GM11168 (cell line): ENCODE measurements around the gene ECPAS.
"Not testable (repeated sequence)": the region's sequence is repeated elsewhere in the genome, so short reads cannot be mapped to it uniquely, and the experiment has no call there.

Experiments
- in situ Hi-C: fragments of 300-500 bp; cut with MboI; formaldehyde crosslinking; loops from one replicate; pipeline ENCODE4 v1.12.0; 2022; ENCODE audit warnings: low sequenced_read_pairs; ENCODE audit not compliant: unreplicated experiment

Gene ECPAS

DNA sequence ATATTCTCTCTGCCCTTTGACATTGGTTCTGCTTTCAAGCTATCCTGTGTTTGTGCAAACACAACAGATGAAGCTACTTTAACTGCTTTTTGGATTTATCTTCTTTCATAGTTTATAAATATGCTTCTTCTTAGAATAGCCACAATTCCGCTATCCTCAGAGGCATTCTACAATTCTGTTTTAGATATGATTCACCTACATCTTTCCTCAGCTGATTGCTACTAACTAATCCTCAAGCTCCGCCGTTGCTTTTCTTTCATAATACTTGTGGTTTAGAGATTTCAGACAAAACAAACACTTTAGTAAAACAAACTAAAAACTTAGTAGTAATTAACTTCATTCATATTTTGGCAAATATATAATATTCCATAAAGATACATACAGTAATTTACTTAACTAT, 52.5 kb downstream of the ECPAS start:
- in situ Hi-C loops, result no loop called here

DNA sequence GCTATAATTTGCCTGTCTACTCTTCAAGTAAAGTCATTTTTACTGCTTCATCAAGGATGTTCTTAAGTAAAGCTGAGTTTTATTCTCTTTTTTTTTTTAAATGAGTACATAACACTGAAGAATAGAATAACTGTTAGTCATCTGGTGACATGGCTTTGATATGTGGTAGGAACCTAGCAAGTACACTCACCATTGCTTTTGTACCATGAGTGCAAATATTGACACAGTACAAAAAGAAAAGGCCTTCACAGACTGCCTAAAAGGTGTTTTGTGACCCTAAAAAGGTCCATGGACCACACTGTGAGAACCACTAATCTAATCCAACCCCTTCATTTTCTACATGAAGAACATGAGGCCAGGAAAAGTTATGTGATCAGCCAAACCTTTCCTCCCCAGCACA, 55.0 kb downstream of the ECPAS start:
- in situ Hi-C loops, result no loop called here

DNA sequence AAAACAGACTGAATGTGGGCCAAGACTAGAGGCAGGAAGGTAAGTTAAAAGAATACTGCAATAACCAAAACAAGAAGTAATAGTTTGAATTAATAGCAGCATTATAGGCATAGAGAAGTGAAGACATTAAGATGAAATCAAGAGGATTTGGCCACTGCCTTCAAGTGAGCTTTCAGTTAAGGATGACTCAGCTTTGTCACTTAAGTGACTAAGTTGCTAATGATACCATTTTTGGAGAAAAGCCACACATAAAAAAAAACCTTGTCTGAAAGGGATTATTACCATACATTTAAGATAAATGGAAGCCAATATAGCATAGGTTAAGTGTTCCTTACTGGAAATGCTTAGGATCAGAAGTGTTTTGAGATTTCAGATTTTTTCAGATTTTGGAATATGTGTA, 57.0 kb downstream of the ECPAS start:
- in situ Hi-C loops, result no loop called here

DNA sequence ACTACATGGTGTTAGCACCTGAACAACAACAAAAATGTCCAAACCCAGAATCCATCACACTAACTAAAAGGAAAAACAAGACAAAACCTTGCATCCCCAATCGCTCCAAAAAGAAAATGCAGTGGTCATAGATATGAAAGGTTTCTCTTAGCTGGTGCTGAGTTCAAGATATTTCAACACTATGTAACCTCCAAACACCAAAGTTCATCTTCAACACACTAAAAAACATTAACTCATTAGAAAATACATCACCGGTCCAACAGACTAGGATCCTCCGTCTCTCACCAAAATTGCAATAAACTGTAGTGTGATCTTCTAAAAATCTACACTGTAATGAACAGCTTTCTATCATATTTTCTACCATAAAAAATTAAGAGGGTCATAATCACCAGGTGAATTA, 60.8 kb downstream of the ECPAS start:
- in situ Hi-C loops, result no loop called here

DNA sequence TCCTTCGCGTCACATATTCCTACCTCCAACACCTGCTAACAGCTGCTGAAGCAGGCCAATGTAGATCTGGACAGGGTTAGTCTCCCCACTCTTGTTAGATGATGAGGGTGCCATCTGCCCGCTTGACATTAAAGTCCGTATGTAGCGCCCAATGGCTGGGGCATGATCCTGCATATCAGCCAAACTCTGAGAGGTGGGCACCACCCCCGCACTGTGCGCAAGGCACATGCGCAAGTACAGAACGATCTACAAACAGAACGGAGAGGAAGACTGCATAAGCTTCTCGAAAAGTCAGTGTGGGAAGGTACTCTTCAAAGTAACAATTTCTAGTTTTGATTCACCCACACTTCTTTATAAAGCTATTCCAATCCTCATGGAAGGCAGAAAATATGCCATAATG, 69.8 kb downstream of the ECPAS start:
- in situ Hi-C loops, result no loop called here

DNA sequence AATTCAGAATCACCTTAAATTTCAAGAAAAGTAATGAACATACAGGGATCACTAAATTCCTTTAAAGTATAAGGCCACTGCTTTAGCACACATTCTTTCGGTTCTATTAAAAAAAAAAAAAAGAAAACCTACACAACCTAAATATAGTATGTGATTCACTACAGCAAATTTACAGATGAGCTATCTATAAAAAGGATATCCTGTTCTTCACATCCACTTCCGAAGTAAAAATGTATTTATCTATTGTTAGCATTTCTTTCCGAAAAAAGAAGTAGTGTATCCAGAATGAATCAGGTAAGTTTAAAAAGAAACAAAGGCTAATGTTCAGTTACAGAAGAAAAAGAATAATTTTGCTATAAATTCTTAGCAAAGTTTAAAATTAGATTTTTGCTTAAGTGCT, 70.2 kb downstream of the ECPAS start:
- in situ Hi-C loops, result no loop called here

DNA sequence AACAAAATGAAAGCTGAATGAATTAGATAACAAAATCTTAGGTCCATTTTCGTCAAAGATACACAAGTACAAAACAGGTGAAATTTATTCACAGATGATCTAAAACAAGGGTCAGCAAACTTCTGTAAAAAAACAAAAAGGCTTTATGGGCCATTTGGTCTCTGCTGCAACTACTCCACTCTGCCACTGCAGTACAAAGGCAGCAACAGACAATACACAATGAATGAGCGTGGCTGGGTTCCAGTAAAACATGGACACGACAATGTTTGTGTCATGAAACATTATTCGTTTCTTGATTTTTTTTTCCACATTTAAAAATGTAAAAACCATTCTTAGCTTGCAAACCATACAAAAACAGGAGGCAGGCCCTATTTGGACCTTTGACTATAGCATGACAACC, 71.9 kb downstream of the ECPAS start:
- in situ Hi-C loops, result no loop called here

DNA sequence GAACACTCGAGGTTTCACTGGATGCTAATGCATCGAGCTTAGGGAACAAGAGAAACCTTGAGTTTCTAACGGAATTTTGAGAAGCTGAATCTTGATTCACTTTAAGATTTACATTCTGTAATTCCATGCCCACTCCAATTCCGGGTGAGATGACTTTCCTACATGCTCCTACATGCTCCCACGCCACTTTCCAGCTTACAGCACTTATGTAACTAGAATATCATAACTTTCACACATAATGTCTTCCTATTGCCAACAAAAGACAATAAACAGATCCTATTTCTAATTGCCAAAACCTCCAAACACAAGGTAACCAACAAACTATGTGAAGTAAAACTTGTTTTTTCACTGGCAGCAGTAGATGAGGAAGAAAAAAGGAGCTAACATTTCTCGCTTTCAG, 72.9 kb downstream of the ECPAS start:
- in situ Hi-C loops, result no loop called here

DNA sequence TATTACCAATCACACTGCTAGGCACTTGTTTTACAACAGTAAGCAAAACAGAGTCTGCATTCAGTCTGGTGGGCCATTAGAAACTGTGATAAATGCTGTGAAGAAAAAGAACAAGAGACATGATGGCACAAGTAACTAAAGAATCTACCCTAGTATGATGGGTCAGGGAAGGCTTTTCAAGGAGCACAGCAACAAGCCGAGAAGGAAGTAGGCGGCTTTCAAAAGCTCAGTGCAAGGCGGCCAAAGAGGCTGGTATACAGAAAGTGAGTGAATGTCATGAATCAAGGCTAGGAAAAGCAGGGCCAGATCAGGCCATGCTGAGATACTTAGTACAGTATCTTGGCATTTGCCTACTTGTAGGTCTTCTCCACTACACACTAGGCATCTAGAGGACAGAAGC, 76.4 kb downstream of the ECPAS start:
- in situ Hi-C loops, result no loop called here

DNA sequence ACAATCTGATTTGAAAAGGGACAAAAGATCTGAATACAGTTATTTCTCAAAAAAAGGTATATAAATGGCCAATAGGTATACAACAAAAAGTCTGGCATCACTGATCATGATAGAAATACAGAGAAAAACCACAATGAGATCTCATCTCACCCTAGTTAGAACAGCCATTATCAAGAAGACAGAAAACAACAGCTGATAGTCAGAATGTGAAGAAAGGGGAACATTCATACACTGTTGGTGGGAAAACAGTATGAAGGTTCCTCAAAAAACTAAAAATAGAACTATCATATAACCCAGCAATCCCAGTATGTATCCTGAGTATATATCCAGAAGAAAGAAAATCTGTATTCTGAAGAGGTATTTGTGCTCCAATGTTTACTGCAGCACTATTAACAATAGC, 78.5 kb downstream of the ECPAS start:
- in situ Hi-C loops, result no loop called here

DNA sequence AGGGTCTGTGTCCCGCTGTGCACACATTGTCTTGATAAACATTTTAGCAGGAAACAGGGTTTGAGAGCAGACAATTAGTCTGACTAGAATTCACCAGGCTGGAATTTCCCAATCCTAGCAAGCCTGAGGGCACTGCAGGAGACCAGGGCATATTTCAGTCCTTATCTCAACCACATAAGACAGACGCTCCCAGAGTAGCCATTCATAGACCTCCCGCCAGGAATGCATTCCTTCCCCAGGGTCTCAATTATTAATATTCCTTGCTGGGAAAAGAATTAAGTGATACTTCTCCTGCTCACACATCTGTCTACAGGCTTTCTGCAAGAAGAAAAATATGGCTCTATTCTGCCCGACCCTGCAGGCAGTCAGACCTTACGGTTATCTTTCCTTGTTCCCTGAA, 82.7 kb downstream of the ECPAS start:
- in situ Hi-C loops, result not testable (repeated sequence)

DNA sequence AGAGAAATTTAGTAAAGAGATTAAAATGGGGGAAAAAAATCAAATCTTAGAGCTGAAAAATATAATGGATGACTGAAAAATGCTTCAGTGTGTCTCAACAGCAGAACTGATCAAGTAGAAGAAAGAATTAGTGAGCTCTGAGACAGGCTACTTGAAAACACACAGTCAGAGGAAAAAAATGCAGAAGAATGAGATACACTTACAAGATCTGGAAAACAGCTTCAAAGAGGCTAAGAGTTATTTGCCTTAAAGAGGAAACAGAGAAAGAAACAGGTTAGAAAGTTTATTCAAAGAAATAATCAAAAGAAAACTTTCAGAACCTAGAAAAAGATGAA, 83.7 kb downstream of the ECPAS start:
- in situ Hi-C loops, result no loop called here

DNA sequence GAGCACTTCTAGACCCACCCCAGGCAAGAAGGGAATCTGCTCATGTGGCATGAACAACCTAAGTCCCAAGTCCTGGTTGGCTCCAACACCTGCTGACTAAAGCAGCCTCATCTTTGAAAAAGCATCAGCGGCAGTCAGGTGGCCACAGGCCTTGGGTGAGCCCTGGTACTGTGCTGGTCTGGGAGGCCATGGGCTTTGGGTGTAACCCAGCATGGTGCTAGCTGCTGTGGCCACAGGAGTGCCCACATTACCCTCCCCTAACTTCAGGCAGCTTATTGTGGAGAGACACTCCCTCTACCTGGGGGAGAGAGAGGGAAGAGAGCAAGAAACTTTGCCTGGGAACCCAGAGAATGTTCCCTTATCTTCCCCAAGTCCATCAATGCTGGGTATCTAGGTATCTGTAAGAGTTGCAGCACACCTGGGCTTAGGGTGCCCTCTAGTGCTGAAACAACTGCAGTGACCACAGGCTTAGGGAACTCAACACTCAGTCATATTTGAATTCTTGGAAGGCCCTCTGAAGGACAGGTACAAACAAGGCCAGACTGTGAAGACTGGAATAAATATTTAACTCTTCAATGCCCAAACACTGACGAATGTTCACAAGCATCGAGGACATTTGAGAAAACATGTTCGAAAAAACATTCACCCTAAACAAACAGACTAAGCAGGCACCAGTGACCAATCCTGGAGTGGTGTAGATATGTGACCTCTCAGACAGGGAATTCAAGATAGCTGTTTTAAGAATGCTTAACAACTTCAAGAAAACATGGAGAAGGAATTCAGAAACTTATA, 84.2 kb downstream of the ECPAS start:
- in situ Hi-C loops, result no loop called here

DNA sequence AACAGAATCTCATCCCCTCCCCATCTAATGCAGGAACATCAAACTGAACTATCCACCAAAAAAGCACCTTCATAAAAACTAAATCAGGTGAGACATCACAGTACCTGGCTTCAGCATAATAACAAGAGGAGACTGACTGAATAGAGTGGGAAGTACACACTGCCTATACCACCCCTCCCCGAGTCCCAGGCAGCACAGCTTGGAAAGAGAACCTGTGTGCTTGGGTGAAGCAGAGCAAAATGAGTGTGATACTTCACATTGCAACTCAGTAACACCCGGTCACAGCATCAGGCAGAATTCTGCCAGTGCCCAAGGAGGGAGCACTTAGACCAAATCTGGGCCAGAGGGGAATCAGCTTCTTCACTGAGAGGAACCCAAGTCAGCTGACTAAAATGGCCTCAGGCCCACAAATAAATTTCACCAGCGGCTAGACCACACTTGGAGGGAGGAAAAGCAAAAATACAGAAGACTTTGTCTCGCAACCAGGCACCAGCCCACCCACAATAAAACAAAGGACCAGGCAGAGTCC, 84.9 kb downstream of the ECPAS start:
- in situ Hi-C loops, result no loop called here

DNA sequence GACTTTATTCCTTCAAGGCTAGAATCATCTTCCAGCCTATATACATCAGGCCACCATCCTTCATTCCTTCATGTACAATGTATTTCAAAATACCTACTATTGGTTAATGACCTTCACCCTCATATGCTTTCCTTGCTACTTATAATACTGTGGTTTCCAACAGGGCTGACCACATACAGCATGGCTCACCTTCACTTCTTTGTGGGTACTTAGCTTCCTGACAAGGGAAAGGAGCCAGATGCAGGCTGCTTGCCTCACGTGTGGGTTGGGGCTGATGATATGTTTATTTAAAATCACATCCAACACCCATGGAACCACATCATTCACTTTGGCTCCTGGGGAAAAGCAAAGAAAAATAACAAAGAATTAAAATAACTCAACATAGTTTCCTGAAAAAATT, 90.2 kb downstream of the ECPAS start:
- in situ Hi-C loops, result no loop called here

DNA sequence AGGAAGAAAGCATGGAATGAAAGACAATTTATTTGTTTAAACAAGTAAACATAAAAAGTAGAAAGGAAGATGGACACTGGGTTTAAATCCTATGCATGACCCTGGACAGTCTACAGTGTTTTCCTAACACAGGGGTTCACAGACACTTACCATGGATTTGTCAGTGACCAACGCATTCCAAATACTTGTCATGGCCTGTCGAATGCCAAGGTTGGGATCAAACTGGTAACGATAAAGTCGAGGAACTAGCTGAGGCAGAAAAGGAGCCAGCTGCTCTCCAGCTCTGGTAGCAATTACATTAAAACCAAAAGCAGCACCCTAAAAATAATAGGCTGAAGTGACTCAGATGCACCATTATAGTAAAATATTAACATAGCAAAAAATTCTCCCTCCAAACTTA, 94.8 kb downstream of the ECPAS start:
- in situ Hi-C loops, result no loop called here

DNA sequence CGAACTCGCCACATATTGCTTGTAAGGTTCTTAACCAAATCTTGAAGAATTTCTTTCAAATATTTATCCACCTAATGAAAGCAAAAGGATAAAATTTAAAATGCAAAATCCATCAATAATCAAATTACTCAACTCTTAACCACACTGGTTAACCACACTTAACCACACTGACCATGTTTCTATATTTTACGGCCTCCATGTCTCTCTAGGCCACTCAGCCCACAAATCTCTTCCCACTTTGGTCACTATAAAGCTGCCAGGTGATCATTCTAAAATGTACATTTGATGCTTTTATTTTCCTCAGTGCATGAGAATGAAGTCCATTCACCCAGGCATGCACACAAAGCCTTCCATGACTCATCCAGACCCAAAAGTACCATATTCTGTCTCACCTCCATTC, 97.8 kb downstream of the ECPAS start:
- in situ Hi-C loops, result no loop called here

DNA sequence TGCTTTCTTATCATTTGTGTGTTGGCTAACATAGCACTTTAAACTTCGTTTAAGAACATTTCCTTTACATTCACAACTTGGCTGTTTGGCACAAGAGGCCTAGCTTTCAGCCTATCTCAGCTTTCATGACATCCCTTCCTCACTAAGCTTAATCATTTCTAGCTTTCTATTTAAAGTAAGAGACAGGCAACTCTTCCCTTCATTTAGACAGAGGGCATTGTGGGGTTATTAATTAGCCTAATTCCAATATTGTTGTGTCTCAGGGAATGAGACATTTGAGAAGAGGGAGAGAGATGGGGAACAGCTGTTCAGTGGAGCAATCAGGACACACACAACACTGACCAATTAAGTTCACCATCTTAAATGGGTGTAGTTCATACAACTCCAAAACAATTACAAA, 103.2 kb downstream of the ECPAS start:
- in situ Hi-C loops, result no loop called here

DNA sequence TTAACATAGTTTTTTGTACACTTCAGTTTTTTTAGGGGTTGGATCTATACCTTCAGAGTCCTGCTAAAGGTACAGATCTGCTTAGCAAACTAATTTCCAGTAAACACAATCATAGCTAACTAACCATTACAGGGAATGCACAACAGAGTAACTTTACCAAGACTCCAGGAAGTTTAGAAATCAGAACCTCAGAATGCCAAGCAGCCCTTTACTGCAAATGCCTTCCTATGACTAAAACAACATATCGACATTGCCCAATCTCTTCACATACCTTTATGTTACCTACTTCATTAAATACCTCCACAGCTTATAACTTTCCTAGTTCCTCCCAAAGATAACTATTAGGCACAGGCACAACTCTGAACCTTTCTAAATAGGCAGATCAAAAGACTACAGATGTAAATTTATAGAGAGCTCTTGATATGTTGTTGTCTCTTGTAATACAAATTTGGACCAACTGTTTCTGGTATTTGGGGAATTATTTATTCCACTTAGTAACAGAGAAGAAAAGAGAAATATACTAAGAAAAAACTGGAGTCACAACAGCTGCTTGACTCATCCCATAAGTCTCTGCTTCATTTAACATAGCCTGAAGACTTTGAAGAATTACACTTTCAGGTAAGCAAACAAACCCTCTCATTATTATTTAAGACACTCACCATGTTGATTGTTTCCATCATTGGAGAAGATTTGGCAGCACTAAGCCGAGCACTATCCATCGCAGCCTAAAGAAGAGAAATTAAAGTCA, 108.2 kb downstream of the ECPAS start:
- in situ Hi-C loops, result no loop called here

DNA sequence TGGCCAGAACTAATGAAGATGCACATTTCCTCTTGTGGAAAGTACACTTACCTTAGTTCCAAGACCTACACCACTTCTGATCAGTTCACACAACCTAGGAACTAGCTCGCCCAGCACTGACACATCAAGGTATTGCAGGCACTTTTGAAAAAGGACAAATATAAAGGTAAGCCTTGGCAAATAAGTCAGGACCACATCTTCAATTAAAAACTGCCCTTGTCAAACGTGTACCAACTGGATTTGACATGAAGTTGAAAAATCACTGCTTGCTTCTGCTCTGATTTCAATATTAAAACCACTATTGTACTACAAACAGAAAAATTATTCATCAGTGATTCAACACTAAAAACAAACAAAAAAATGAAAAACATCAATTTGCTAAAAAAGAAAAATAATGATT, 109.1 kb downstream of the ECPAS start:
- in situ Hi-C loops, result no loop called here

DNA sequence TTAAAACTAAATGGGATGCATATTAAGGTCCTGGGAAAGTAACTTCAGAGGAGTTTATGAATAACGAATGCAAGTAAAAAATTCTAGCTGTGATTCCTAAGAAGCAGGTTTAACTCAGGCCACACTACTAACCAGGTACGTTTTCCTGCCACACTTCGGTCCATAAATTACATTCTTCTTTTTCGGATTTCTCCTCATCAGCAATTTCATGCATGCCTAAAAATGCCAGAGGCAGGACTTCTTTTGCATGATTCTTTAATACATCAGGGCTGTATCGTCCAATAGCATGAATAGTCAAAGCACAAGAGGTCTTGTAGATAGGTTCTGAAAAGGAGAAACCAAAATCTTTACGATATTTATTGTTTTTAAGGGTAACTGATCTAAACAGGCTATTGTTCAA, 111.9 kb downstream of the ECPAS start:
- in situ Hi-C loops, result no loop called here

DNA sequence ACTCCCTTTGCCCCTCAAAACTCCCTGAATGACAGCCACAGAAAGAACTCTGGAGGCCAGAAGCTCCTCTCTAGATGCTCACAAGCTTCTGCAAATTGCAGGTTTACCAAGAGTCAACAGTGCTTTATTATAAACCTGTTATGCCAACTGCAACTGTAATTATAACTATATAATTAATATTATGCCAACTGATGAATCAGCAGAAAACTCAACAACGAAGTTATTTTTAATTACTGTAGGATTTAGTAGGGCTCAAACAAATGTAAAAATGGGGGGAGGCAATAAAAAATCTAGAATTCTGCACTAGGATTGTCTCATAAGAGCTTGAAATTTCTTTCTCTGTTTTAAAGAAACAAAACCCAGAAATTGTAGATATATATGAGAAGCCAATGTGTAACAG, 117.2 kb downstream of the ECPAS start:
- in situ Hi-C loops, result no loop called here
